Measurements from ENCODE around the gene PPP5C. TPM values are rescaled to one million over a fixed set of nuclear protein-coding genes. Genes with fewer than 3 reads are reported as not detected.

The PPP5C gene
- total RNA-seq, 4 donors from 2014 or later: 26.1 to 92.3 (median 62.5) TPM

GRCh38 chr19:46344363-46344762 is 2.5 kb upstream of the PPP5C start:
- no peak overlapping the region for H3K27ac ChIP-seq

DNA sequence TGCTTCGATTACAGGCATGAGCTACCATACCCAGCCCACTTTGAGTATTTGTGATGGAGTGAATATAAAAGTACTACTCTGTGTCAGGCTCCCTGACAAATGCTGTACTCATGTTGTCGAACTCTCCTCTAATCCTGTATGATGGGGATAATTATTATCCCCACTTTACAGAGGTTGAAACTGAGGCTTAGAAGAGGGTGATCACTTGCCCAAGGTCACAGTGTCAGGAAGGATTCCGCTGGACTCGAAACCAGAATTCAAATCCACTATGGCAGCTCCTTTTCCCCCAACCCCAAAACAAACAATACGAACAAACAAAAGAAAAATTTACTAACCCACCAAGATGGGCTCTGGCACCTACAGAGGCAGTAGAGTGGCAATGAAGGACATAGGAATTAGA is 1.7 kb upstream of the PPP5C start:
- Histone ChIP-seq H3K4me3 (no peak overlapping the region), H3K27ac (no peak overlapping the region), H3K9me3 (no peaks in the 10 kb centered on the region), H3K27me3 (no peaks in the 10 kb centered on the region), H3K36me3 (no peaks in the 10 kb centered on the region), H3K4me1 (peaks cover 0 to 23% of the 10 kb centered on the region in 2 donors)
- intact Hi-C loops (cut with DNase I; ENCODE audit: low total_unique reads): no loop called here
- no peak for TF ChIP-seq POLR2A (IDR thresholded peaks at IDR 0.05)
- TF ChIP-seq, protein P1, sequence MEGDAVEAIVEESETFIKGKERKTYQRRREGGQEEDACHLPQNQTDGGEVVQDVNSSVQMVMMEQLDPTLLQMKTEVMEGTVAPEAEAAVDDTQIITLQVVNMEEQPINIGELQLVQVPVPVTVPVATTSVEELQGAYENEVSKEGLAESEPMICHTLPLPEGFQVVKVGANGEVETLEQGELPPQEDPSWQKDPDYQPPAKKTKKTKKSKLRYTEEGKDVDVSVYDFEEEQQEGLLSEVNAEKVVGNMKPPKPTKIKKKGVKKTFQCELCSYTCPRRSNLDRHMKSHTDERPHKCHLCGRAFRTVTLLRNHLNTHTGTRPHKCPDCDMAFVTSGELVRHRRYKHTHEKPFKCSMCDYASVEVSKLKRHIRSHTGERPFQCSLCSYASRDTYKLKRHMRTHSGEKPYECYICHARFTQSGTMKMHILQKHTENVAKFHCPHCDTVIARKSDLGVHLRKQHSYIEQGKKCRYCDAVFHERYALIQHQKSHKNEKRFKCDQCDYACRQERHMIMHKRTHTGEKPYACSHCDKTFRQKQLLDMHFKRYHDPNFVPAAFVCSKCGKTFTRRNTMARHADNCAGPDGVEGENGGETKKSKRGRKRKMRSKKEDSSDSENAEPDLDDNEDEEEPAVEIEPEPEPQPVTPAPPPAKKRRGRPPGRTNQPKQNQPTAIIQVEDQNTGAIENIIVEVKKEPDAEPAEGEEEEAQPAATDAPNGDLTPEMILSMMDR (IDR thresholded peaks at IDR 0.05): no peak
- DNase-seq: no peak

More at GRCh38 chr19:46344363-46344762, 2.5 kb upstream of the PPP5C start:
- no peaks in the 10 kb centered on the region for H3K27me3 ChIP-seq
- TF ChIP-seq POLR2A (IDR thresholded peaks at IDR 0.05): no peak
- TF ChIP-seq, protein P1 (IDR thresholded peaks at IDR 0.05): no peak
- H3K4me1 ChIP-seq: peaks cover 0 to 16% of the 10 kb centered on the region in 2 donors
- H3K36me3 ChIP-seq: no peaks in the 10 kb centered on the region
- no peak for DNase-seq
- intact Hi-C loops (cut with DNase I; ENCODE audit: low total_unique reads): no loop called here
- H3K4me3 ChIP-seq: no peak overlapping the region
- H3K9me3 ChIP-seq: no peaks in the 10 kb centered on the region

DNA sequence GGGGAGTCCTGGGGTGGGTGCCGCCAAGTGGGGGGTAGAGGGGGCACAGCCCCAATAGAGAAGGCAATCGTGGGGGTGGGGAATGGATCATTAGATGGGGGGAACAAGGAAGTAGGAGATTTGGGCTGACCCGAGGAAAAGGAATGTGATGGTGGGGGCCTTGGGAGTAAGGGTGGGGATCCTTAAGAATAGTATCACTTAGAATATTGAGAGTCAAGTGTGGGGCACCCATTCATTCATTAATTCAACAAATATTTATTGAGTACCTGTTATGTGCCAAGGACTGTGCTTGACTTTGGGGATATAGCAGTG is 641 bp downstream of the PPP5C start:
- intact Hi-C loops (cut with DNase I; ENCODE audit: low total_unique reads): no loop called here
- H3K27ac ChIP-seq: peak overlapping the region; percentile 66 to 75

DNA sequence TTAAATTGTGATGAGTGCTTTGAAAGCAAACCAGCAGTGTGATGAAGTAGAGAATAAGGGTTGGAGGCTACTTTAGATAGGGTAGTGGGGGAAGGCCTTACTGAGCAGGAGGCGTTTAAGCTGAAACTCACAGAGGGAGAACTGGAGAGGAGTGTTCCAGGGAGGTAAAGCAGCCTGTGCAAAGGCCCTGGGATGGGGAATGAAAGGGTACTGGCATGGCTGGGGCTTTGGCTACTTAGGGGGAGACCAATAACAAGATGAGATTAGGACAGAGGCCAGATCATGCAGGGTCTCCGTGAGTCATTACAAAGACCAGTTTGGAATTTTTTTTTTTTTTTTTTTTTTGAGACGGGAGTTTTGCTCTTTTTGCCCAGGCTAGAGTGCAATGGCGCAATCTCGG is 1.1 kb downstream of the PPP5C start:
- H3K27me3 ChIP-seq: no peaks in the 10 kb centered on the region
- peaks cover 0 to 41% of the 10 kb centered on the region in 2 donors for H3K4me1 ChIP-seq
- H3K4me3 ChIP-seq: no peak overlapping the region
- H3K27ac ChIP-seq: peak overlapping the region in 1 of 2 donors; percentile 66
- no peaks in the 10 kb centered on the region for H3K36me3 ChIP-seq
- no peaks in the 10 kb centered on the region for H3K9me3 ChIP-seq
- intact Hi-C loops (cut with DNase I; ENCODE audit: low total_unique reads): no loop called here
- DNase-seq: no peak
- no peak for TF ChIP-seq POLR2A (IDR thresholded peaks at IDR 0.05)
- TF ChIP-seq, protein P1 (IDR thresholded peaks at IDR 0.05): no peak

More for the DNA sequence above, 641 bp downstream of the PPP5C start:
- peak overlapping the region; percentile 75 to 83 for H3K4me3 ChIP-seq
- no peaks in the 10 kb centered on the region for H3K9me3 ChIP-seq
- peaks cover 0 to 41% of the 10 kb centered on the region in 2 donors for H3K4me1 ChIP-seq
- DNase-seq: no peak
- TF ChIP-seq POLR2A (IDR thresholded peaks at IDR 0.05): no peak
- TF ChIP-seq, protein P1 (IDR thresholded peaks at IDR 0.05): peak in 1 of 4 experiments; percentile 2
- no peaks in the 10 kb centered on the region for H3K36me3 ChIP-seq
- H3K27me3 ChIP-seq: no peaks in the 10 kb centered on the region

- Histone ChIP-seq H3K4me3 (no peak overlapping the region), H3K36me3 (no peaks in the 10 kb centered on the region), H3K27ac (peak overlapping the region; percentile 62 to 69), H3K9me3 (no peaks in the 10 kb centered on the region), H3K27me3 (no peaks in the 10 kb centered on the region), H3K4me1 (peaks cover 0 to 41% of the 10 kb centered on the region in 2 donors)
- no peak for DNase-seq
- intact Hi-C loops (cut with DNase I; ENCODE audit: low total_unique reads): no loop called here
- TF ChIP-seq, protein P1 (IDR thresholded peaks at IDR 0.05): no peak
- no peak for TF ChIP-seq POLR2A (IDR thresholded peaks at IDR 0.05)
Observed at GRCh38 chr19:46349311-46349993, 2.6 kb downstream of the PPP5C start.

All from uterus (tissue), 4 donors.